Measurements from ENCODE around the gene CLPTM1.
A peak's percentile ranks its signal among the peaks of the same experiment; 100 is the strongest.
"Not testable (repeated sequence)": the region's sequence is repeated elsewhere in the genome, so short reads cannot be mapped to it uniquely, and the experiment has no call there.

Gene CLPTM1

DNA sequence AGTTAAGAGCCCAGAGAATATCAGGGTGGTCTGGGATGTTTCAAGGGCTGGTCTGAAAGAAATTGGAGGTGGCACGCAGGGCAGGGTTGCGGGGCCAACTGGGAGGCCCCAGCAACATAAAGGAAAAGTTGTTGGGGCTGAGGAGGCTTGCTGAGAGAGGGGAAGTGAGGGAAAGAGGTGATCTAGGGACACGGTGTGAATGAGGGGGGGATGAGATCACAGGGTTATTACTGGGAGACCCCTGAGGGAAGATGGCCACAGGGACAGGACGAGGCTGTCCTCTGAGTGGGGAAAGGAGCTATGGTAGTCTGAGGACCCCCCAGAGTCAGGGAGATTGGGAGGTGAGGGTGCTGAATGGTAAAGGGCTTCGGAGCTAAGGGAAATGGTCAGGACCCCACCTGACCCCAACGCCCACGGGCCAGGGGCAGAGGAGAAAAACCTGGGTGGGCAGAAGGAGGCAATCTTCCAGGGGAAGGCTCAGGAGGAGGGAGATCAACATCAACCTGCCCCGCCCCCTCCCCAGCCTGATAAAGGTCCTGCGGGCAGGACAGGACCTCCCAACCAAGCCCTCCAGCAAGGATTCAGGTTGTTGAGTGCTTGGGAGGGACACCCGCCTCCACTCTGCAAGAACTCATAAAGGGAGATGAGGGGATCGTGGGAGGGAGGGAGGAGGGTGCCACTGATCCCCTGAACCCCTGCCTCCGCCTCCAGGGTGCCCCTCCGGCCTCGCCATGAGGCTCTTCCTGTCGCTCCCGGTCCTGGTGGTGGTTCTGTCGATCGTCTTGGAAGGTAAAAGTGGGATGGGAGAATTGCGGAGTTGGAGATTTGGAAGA lies 28.7 kb upstream of the CLPTM1 start:
- H3K9me3 ChIP-seq (ENCODE audit: control insufficient read depth, insufficient read depth, low read length); H3K36me3 ChIP-seq (ENCODE audit: insufficient read depth, low read length): not testable (repeated sequence)
- Histone ChIP-seq H3K4me1 (ENCODE audit: insufficient read depth, low read length) (peaks cover 15% of the 10 kb centered on the region; the same call in 1 of the 2 replicates), H3K9ac (ENCODE audit: low read depth, low read length) (peak overlapping the region; percentile 46; the same call in 1 of the 2 replicates)

DNA sequence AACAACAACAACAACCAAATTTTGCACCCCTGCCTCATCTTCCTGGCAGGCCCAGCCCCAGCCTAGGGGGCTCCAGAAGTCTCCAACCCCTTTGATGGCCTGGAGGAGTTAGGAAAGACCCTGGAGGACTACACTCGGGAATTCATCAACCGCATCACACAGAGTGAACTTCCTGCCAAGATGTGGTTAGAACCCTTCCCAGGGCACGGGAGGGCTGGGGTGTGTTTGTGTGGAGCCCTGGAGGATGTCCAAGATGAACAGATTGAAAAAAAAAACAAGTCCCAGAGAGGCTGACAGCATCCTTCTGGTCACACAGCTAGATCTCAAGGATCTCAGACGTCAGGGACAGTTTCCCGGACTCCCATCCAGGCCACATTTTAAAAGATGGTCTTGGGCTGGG lies 27.4 kb upstream of the CLPTM1 start:
- Histone ChIP-seq H3K9me3 (ENCODE audit: control insufficient read depth, insufficient read depth, low read length) (no peaks in the 10 kb centered on the region), H3K4me1 (ENCODE audit: insufficient read depth, low read length) (peaks cover 15% of the 10 kb centered on the region; the same call in 1 of the 2 replicates), H3K36me3 (ENCODE audit: insufficient read depth, low read length) (no peaks in the 10 kb centered on the region), H3K9ac (ENCODE audit: low read depth, low read length) (no peak overlapping the region)

DNA sequence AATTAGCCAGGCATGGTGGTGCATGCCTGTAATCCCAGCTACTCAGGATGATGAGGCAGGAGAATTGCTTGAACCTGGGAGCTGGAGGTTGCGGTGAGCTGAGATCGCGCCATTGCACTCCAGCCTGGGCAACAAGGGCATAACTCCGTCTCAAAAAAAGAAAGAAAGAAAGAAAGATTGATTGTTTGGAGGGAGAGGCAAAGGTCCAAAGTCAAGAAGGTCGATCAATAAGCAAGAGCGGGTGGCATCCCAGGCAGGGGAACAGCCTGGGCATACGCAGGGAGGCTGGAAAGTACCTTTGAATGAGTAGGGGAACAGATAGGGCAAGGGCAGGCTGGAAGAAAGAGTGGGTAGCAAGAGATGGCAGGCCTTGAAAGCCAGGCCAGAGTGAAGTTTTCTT lies 25.1 kb upstream of the CLPTM1 start:
- Histone ChIP-seq H3K4me1 (ENCODE audit: insufficient read depth, low read length) (peaks cover 9% of the 10 kb centered on the region; the same call in 1 of the 2 replicates), H3K9me3 (ENCODE audit: control insufficient read depth, insufficient read depth, low read length) (no peaks in the 10 kb centered on the region), H3K9ac (ENCODE audit: low read depth, low read length) (no peak overlapping the region), H3K36me3 (ENCODE audit: insufficient read depth, low read length) (no peaks in the 10 kb centered on the region)

DNA sequence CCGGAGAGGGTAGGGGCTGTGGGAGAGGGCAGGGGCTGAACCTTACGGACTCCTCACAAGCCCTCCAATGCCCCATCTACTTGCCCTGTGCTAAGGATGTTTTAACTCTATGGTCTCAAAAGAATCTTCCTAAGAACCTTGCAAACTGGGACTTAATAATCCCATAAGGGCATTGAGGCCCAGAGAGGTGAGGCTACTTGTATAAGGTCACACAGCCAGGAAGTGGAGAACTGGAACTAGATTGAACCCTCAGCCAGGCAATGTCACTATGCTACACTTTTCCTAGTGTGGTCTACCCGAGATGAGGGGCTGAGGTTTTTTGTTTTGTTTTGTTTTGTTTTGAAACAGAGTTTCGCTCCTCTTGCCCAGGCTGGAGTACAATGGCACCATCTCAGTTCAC lies 23.6 kb upstream of the CLPTM1 start:
- no peak overlapping the region for H3K9ac ChIP-seq (ENCODE audit: low read depth, low read length)
- no peaks in the 10 kb centered on the region for H3K36me3 ChIP-seq (ENCODE audit: insufficient read depth, low read length)
- H3K9me3 ChIP-seq (ENCODE audit: control insufficient read depth, insufficient read depth, low read length), result no peaks in the 10 kb centered on the region
- H3K4me1 ChIP-seq (ENCODE audit: insufficient read depth, low read length), result peaks cover 5% of the 10 kb centered on the region; the same call in 1 of the 2 replicates

DNA sequence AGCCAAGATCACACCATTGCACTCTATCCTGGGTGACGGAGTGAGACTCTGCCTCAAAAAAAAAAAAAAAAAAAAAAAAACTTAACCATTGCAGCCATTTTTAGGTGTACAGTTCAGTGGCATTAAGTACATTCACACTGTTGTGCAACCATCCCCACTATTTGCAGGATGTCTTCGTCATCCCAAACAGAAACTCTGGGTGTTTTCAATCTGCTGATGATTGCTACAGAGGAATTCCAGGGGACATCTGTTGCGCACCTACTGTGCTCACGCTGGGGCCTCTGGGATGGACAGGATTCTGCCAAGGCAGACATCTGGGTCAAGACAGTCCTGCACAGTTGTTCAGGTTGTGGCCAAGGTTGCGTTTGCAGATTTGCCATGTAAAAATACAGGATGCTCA lies 15.5 kb upstream of the CLPTM1 start:
- no peaks in the 10 kb centered on the region for H3K9me3 ChIP-seq (ENCODE audit: control insufficient read depth, insufficient read depth, low read length)
- peaks cover 5% of the 10 kb centered on the region; the same call in 1 of the 2 replicates for H3K4me1 ChIP-seq (ENCODE audit: insufficient read depth, low read length)
- no peaks in the 10 kb centered on the region for H3K36me3 ChIP-seq (ENCODE audit: insufficient read depth, low read length)
- H3K9ac ChIP-seq (ENCODE audit: low read depth, low read length), result no peak overlapping the region

DNA sequence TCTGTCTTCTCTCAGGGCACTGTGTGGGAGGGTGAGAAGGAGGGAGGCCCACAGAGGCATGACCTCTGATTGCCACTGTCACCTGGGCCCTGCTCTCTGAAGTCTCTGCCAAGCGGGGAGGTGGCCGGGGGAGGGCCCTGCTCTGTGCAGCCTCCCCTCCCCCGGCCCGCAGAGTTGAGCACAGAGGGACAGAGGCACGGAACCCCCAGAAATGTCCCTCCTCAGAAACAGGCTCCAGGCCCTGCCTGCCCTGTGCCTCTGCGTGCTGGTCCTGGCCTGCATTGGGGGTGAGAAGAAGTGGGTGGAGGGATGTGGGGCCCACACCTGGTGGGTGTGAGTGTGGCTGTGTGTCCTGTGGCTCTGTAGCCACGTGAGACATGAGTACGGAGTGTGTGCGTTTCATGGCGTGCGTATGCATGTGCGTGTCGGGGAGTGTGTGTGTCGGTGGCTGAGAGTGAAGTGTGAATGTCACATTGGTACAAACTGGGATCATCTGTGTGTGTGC lies 13.1 kb upstream of the CLPTM1 start, which contains the start of gene APOC4:
Gene APOC4 (plus strand): TSS at position 171 of the 505 bp plus-strand sequence. CDS start 41 bp downstream, at position 212.
- H3K4me1 ChIP-seq (ENCODE audit: insufficient read depth, low read length), result no peaks in the 10 kb centered on the region
- no peak within 1 kb of the TSS for H3K9ac ChIP-seq (ENCODE audit: low read depth, low read length)
- H3K9me3 ChIP-seq (ENCODE audit: control insufficient read depth, insufficient read depth, low read length), result no peaks in the 10 kb centered on the region
- H3K36me3 ChIP-seq (ENCODE audit: insufficient read depth, low read length), result no peaks in the 10 kb centered on the region

DNA sequence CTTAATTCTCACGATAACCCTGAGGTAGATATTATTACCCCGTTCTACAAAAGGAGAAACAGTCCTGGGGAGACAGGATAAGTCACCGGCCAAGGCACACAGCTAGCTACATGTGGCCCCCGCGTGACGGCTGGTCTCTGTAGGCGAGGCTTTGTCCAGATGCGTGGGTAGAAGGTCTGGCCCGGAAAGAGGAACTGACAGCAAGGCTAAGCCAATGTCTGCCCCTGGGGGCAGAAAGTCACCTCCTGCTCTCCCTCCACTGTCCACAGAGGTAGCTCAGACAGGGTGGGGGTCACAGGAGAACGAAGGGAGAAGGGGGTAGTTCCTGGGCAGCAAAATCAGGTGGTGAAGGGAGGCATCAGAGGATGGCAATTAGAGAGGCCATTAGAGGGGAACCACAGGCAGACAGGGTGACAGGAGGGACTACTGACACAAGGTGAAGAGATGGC lies 11.4 kb upstream of the CLPTM1 start:
- Histone ChIP-seq H3K4me1 (ENCODE audit: insufficient read depth, low read length) (no peaks in the 10 kb centered on the region), H3K36me3 (ENCODE audit: insufficient read depth, low read length) (no peaks in the 10 kb centered on the region), H3K9me3 (ENCODE audit: control insufficient read depth, insufficient read depth, low read length) (no peaks in the 10 kb centered on the region), H3K9ac (ENCODE audit: low read depth, low read length) (no peak overlapping the region)

DNA sequence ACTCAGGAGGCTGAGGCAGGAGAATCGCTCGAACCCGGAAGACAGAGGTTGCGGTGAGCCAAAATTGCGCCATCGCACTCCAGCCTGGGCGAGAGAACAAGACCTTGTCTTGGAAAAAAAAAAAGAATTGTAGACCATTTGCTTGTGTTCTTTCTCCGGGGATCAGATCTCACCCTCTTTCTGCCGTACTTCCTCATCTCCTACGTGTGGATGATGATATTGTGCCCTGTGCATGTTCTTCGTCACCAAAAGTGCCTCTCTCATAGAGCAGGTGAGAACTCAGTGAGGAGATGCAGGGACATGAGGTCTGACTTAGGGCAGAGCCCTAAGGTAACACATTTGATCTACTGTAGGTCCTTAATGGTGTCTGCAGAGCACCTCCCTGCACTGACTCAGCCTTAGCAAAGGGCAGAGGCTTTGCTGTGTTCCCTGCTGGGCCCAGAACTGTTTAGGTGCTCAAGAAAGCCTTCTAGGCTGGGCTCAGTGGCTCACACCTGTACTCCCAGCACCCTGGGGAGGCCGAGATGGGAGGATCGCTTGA lies 8.1 kb upstream of the CLPTM1 start:
- Histone ChIP-seq H3K9me3 (ENCODE audit: control insufficient read depth, insufficient read depth, low read length) (no peaks in the 10 kb centered on the region), H3K9ac (ENCODE audit: low read depth, low read length) (no peak overlapping the region), H3K4me1 (ENCODE audit: insufficient read depth, low read length) (no peaks in the 10 kb centered on the region), H3K36me3 (ENCODE audit: insufficient read depth, low read length) (no peaks in the 10 kb centered on the region; the same call in 1 of the 2 replicates)

DNA sequence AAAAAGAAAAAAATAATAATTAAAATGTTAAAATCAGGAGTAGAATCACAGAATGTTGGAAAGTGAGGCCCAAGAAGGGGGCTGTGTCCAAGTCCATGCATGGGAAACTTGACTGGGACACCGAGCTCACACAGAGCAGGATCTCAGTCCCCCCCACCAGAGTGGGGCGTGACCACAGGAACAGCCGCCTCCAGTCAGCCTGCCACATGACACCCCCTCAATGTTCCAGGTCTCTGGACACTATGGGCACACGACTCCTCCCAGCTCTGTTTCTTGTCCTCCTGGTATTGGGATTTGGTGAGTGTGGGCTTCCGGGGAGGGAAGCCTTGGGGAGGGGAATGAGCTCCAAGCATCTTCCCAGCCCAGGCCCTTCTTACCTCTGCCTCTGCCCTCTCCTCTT lies 6.9 kb upstream of the CLPTM1 start:
- Histone ChIP-seq H3K36me3 (ENCODE audit: insufficient read depth, low read length) (no peaks in the 10 kb centered on the region; the same call in 1 of the 2 replicates), H3K9ac (ENCODE audit: low read depth, low read length) (no peak overlapping the region), H3K4me1 (ENCODE audit: insufficient read depth, low read length) (no peaks in the 10 kb centered on the region), H3K9me3 (ENCODE audit: control insufficient read depth, insufficient read depth, low read length) (no peaks in the 10 kb centered on the region)

DNA sequence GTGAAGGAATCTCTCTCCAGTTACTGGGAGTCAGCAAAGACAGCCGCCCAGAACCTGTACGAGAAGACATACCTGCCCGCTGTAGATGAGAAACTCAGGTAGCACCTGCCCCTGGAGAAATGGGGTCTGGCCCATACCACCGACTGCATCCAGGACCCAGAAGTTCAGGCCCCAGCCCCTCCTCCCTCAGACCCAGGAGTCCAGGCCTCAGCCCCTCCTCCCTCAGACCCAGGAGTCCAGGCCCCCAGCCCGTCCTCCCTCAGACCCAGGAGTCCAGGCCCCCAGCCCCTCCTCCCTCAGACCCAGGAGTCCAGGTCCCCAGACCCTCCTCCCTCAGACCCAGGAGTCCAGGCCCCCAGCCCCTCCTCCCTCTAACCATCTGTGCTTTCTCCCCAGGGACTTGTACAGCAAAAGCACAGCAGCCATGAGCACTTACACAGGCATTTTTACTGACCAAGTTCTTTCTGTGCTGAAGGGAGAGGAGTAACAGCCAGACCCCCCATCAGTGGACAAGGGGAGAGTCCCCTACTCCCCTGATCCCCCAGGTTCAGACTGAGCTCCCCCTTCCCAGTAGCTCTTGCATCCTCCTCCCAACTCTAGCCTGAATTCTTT lies 6.3 kb upstream of the CLPTM1 start:
- H3K9ac ChIP-seq (ENCODE audit: low read depth, low read length), result no peak overlapping the region
- no peaks in the 10 kb centered on the region for H3K4me1 ChIP-seq (ENCODE audit: insufficient read depth, low read length)
- H3K9me3 ChIP-seq (ENCODE audit: control insufficient read depth, insufficient read depth, low read length), result no peaks in the 10 kb centered on the region
- H3K36me3 ChIP-seq (ENCODE audit: insufficient read depth, low read length), result no peaks in the 10 kb centered on the region; the same call in 1 of the 2 replicates

DNA sequence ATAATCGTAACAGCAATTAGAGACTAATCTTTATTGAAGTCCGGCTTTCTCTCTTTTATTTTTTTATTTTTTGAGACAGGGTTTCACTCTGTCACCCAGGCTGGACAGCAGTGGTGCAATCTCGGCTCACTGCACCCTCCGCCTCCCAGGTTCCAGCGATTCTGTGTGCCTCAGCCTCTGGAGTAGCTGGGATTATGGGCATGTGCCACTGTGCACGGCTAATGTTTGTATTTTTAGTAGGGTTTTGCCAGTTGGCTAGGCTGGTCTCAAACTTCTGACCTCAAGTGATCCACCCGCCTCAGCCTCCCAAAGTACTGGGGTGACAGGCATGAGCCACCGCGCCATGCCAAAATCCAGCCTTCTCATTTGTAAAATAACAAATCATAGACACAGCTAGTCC lies 5.6 kb upstream of the CLPTM1 start:
- Histone ChIP-seq H3K36me3 (ENCODE audit: insufficient read depth, low read length) (no peaks in the 10 kb centered on the region; the same call in 1 of the 2 replicates), H3K4me1 (ENCODE audit: insufficient read depth, low read length) (no peaks in the 10 kb centered on the region), H3K9ac (ENCODE audit: low read depth, low read length) (no peak overlapping the region)

DNA sequence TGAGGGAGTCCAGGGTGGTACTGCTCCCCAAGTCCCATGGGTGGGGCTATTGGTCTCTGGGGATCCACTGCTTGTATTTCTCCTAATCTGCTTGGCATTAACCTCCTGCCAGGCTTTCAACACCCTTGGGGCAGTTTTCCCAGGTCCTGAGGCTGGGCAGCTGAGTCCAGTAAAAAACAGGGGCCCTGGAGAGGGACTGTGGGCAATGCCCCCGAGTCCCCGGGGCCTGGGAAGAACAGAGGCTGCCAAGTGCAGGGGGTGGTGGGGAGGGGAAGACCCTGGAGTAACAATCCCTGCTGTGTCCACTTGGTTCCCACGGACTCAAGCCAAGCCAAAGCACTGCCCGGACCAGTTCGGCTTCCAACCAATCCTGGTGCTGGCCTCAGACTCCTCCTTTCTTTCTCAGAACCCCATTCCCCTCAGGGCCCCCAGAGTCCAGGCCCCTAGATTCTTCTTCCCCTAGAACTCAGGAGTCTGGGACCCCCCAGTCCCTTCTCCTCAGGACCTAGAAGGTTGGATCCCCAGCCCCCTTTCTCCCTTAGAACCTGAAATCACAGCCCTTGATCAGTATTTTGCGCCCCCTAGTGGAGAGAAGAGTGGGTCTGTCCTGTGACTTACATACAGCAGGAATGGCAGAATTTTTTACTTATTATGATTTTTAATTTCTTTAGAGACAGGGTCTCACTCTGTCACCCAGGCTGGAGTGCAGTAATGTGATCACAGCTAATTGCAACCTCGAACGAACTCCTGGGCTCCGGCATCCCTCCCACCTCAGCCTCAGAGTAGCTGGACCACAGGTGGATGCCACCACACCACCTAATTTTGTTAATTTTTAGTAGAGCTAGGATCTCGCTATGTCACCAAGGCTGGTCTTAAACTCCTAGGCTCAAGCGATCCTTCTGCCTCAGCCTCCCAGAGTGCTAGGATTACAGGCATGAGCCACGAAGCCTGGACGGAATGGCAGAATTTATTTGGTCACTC lies 3.7 kb upstream of the CLPTM1 start:
- Histone ChIP-seq H3K9me3 (ENCODE audit: control insufficient read depth, insufficient read depth, low read length) (no peaks in the 10 kb centered on the region), H3K4me1 (ENCODE audit: insufficient read depth, low read length) (0 out of 2 replicates have a peak, but pooled peaks cover 4% of the 10 kb centered on the region), H3K36me3 (ENCODE audit: insufficient read depth, low read length) (no peaks in the 10 kb centered on the region; the same call in 1 of the 2 replicates), H3K9ac (ENCODE audit: low read depth, low read length) (no peak overlapping the region)

More for the DNA sequence above, 5.6 kb upstream of the CLPTM1 start:
- no peaks in the 10 kb centered on the region for H3K9me3 ChIP-seq (ENCODE audit: control insufficient read depth, insufficient read depth, low read length)

DNA sequence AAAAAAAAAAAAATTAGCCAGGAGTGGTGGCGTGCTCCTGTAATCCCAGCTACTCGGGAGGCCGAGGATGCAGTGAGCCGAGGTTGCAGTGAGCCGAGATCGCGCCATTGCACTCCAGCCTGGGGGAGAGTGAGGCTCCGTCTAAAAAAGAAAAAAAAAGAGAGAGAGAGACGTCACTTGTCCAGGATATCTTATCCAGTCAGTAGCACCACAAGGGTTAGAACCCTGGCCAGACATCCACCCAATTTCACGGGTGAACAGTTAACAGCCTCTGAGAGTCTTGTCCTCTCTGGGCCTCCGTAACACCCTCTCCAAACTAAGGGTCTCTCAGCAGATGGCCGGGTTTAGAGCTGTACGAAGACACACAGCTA lies 917 bp upstream of the CLPTM1 start:
- H3K4me1 ChIP-seq (ENCODE audit: insufficient read depth, low read length), result peaks cover 13% of the 10 kb centered on the region; the same call in 1 of the 2 replicates
- H3K36me3 ChIP-seq (ENCODE audit: insufficient read depth, low read length), result no peaks in the 10 kb centered on the region; the same call in 1 of the 2 replicates
- H3K9me3 ChIP-seq (ENCODE audit: control insufficient read depth, insufficient read depth, low read length), result no peaks in the 10 kb centered on the region
- H3K9ac ChIP-seq (ENCODE audit: low read depth, low read length), result peak overlapping the region; percentile 83

Data from ES-I3 (cell line).